Measurements from ENCODE around the gene EARS2.

Gene EARS2

GRCh38 chr16:23508589-23509440 lies 48.3 kb downstream of the EARS2 start:
- ATAC-seq (no peak), DNase-seq (ENCODE audit: low spot score in 2 of 2) (no peak)
- Mint-ChIP-seq H3K9me3 (peaks cover 4% of the 10 kb centered on the region), H3K4me3 (peak overlapping the region; percentile 95), H3K36me3 (peaks cover 45% of the 10 kb centered on the region), H3K27ac (peak overlapping the region; percentile 87), H3K4me1 (peaks cover 56% of the 10 kb centered on the region)

- Mint-ChIP-seq H3K4me3 (peak overlapping the region; percentile 7), H3K4me1 (peaks cover 72% of the 10 kb centered on the region)
- no peak for ATAC-seq
These were observed 50.5 kb downstream of the EARS2 start for GRCh38 chr16:23506606-23506994.

GRCh38 chr16:23505671-23506605 lies 51.2 kb downstream of the EARS2 start:
- peak overlapping the region; percentile 7 for H3K4me3 Mint-ChIP-seq
- H3K27ac Mint-ChIP-seq, result no peak overlapping the region
- no peak for ATAC-seq

More at GRCh38 chr16:23506606-23506994, 50.5 kb downstream of the EARS2 start:
- Mint-ChIP-seq H3K36me3 (peaks cover 56% of the 10 kb centered on the region), H3K9me3 (peaks cover 4% of the 10 kb centered on the region), H3K27ac (no peak overlapping the region)
- no peak for DNase-seq (ENCODE audit: low spot score in 2 of 2)

GRCh38 chr16:23505180-23505665 lies 51.9 kb downstream of the EARS2 start:
- ATAC-seq, result peak; percentile 0
- Mint-ChIP-seq H3K9me3 (peaks cover 4% of the 10 kb centered on the region), H3K4me3 (peak overlapping the region; percentile 62), H3K36me3 (peaks cover 63% of the 10 kb centered on the region), H3K4me1 (peaks cover 77% of the 10 kb centered on the region), H3K27ac (peak overlapping the region; percentile 75)
- no peak for DNase-seq (ENCODE audit: low spot score in 2 of 2)

More at GRCh38 chr16:23505671-23506605, 51.2 kb downstream of the EARS2 start:
- Mint-ChIP-seq H3K4me1 (peaks cover 76% of the 10 kb centered on the region), H3K9me3 (peaks cover 4% of the 10 kb centered on the region), H3K36me3 (peaks cover 59% of the 10 kb centered on the region)
- DNase-seq (ENCODE audit: low spot score in 2 of 2), result no peak

GRCh38 chr16:23504453-23505179 lies 52.5 kb downstream of the EARS2 start:
- Mint-ChIP-seq H3K4me3 (peak overlapping the region; percentile 62), H3K4me1 (peaks cover 83% of the 10 kb centered on the region), H3K9me3 (peaks cover 4% of the 10 kb centered on the region), H3K27ac (peak overlapping the region; percentile 75), H3K36me3 (peaks cover 62% of the 10 kb centered on the region)
- ATAC-seq (peak; percentile 97), DNase-seq (ENCODE audit: low spot score in 2 of 2) (peak; percentile 66 to 88)

- peaks cover 4% of the 10 kb centered on the region for H3K9me3 Mint-ChIP-seq
- ATAC-seq (peak; percentile 64), DNase-seq (ENCODE audit: low spot score in 2 of 2) (peak in 1 of 2 donors; percentile 62)
- H3K4me1 Mint-ChIP-seq, result peaks cover 78% of the 10 kb centered on the region
- peak overlapping the region; percentile 62 for H3K4me3 Mint-ChIP-seq
- peak overlapping the region; percentile 75 for H3K27ac Mint-ChIP-seq
- H3K36me3 Mint-ChIP-seq, result peaks cover 57% of the 10 kb centered on the region
These were observed 53.1 kb downstream of the EARS2 start for GRCh38 chr16:23504076-23504452.

- H3K27ac Mint-ChIP-seq, result no peak overlapping the region
- DNase-seq (ENCODE audit: low spot score in 2 of 2), result no peak
- no peak for ATAC-seq
- H3K4me3 Mint-ChIP-seq, result no peak overlapping the region
- H3K9me3 Mint-ChIP-seq, result no peaks in the 10 kb centered on the region
- peaks cover 54% of the 10 kb centered on the region for H3K36me3 Mint-ChIP-seq
- H3K4me1 Mint-ChIP-seq, result peaks cover 77% of the 10 kb centered on the region
These were observed 54.7 kb downstream of the EARS2 start for GRCh38 chr16:23502466-23502865.

GRCh38 chr16:23501291-23501690 lies 55.9 kb downstream of the EARS2 start:
- DNase-seq (ENCODE audit: low spot score in 2 of 2) (no peak), ATAC-seq (no peak)
- no peak overlapping the region for H3K27ac Mint-ChIP-seq
- H3K4me1 Mint-ChIP-seq, result peaks cover 73% of the 10 kb centered on the region
- H3K4me3 Mint-ChIP-seq, result no peak overlapping the region
- no peaks in the 10 kb centered on the region for H3K9me3 Mint-ChIP-seq
- H3K36me3 Mint-ChIP-seq, result peaks cover 57% of the 10 kb centered on the region

GRCh38 chr16:23500862-23501225 lies 56.3 kb downstream of the EARS2 start:
- ATAC-seq (no peak), DNase-seq (ENCODE audit: low spot score in 2 of 2) (no peak)
- Mint-ChIP-seq H3K36me3 (peaks cover 62% of the 10 kb centered on the region), H3K4me1 (peaks cover 69% of the 10 kb centered on the region), H3K4me3 (no peak overlapping the region), H3K9me3 (no peaks in the 10 kb centered on the region), H3K27ac (no peak overlapping the region)

GRCh38 chr16:23500212-23500861 lies 56.8 kb downstream of the EARS2 start:
- Mint-ChIP-seq H3K4me3 (no peak overlapping the region), H3K9me3 (no peaks in the 10 kb centered on the region), H3K4me1 (peaks cover 65% of the 10 kb centered on the region), H3K36me3 (peaks cover 67% of the 10 kb centered on the region), H3K27ac (no peak overlapping the region)
- no peak for DNase-seq (ENCODE audit: low spot score in 2 of 2)
- no peak for ATAC-seq

GRCh38 chr16:23499801-23500200 lies 57.3 kb downstream of the EARS2 start:
- ATAC-seq (no peak), DNase-seq (ENCODE audit: low spot score in 2 of 2) (no peak)
- H3K36me3 Mint-ChIP-seq, result peaks cover 68% of the 10 kb centered on the region
- no peaks in the 10 kb centered on the region for H3K9me3 Mint-ChIP-seq
- peaks cover 60% of the 10 kb centered on the region for H3K4me1 Mint-ChIP-seq
- H3K4me3 Mint-ChIP-seq, result no peak overlapping the region
- H3K27ac Mint-ChIP-seq, result no peak overlapping the region

GRCh38 chr16:23498863-23499262 lies 58.3 kb downstream of the EARS2 start:
- peak overlapping the region; percentile 40 for H3K27ac Mint-ChIP-seq
- DNase-seq (ENCODE audit: low spot score in 2 of 2), result no peak
- H3K4me1 Mint-ChIP-seq, result peaks cover 51% of the 10 kb centered on the region
- H3K4me3 Mint-ChIP-seq, result no peak overlapping the region
- H3K9me3 Mint-ChIP-seq, result no peaks in the 10 kb centered on the region
- no peak for ATAC-seq
- H3K36me3 Mint-ChIP-seq, result peaks cover 68% of the 10 kb centered on the region

- no peak for DNase-seq (ENCODE audit: low spot score in 2 of 2)
- H3K36me3 Mint-ChIP-seq, result peaks cover 78% of the 10 kb centered on the region
- H3K9me3 Mint-ChIP-seq, result no peaks in the 10 kb centered on the region
- peak overlapping the region; percentile 20 for H3K27ac Mint-ChIP-seq
- ATAC-seq, result no peak
- H3K4me3 Mint-ChIP-seq, result no peak overlapping the region
- H3K4me1 Mint-ChIP-seq, result peaks cover 42% of the 10 kb centered on the region
These were observed 59.6 kb downstream of the EARS2 start for GRCh38 chr16:23497543-23497868.

GRCh38 chr16:23496821-23497542 lies 60.2 kb downstream of the EARS2 start:
- Mint-ChIP-seq H3K4me3 (no peak overlapping the region), H3K4me1 (peaks cover 37% of the 10 kb centered on the region), H3K36me3 (peaks cover 79% of the 10 kb centered on the region), H3K9me3 (no peaks in the 10 kb centered on the region), H3K27ac (no peak overlapping the region)
- no peak for ATAC-seq
- DNase-seq (ENCODE audit: low spot score in 2 of 2), result no peak
